Liver (tissue), 9 donors: ENCODE measurements around the gene OR2A5. TPM values are rescaled to one million over a fixed set of nuclear protein-coding genes. Genes with fewer than 3 reads are reported as not detected.
"Not testable (repeated sequence)": the region's sequence is repeated elsewhere in the genome, so short reads cannot be mapped to it uniquely, and the experiment has no call there.

ENCODE experiments used
- DNase-seq: peaks from one replicate; pipeline ENCODE4 v3.0.0-alpha.2; 2017; ENCODE audit warnings: low spot score
- H3K27ac ChIP-seq, 2 donors: one replicate each; pipeline ENCODE4 v1.7.0; 2013; ENCODE audit warnings: inconsistent platforms in 2 of 2, low read length in 2 of 2, control low read depth in 1 of 2, low read depth in 1 of 2, mild to moderate bottlenecking in 1 of 2
- H3K27me3 ChIP-seq, 4 donors: one replicate each; pipeline versions ENCODE4 v1.6.1 to v1.7.0; 2013; ENCODE audit warnings: low read length in 3 of 4, inconsistent platforms in 1 of 4, mild to moderate bottlenecking in 1 of 4, moderate library complexity in 1 of 4; ENCODE audit not compliant: control insufficient read depth in 4 of 4, insufficient read depth in 4 of 4
- H3K36me3 ChIP-seq, 4 donors: one replicate each; pipeline versions ENCODE4 v1.6.1 to v1.7.0; 2013; ENCODE audit warnings: low read length in 3 of 4, mild to moderate bottlenecking in 3 of 4, low read depth in 1 of 4, moderate library complexity in 1 of 4; ENCODE audit not compliant: control insufficient read depth in 4 of 4, insufficient read depth in 3 of 4
- H3K4me1 ChIP-seq, 4 donors: one replicate each; pipeline versions ENCODE4 v1.6.1 to v1.7.0; 2013; ENCODE audit warnings: low read length in 3 of 4, mild to moderate bottlenecking in 3 of 4, moderate library complexity in 1 of 4; ENCODE audit not compliant: control insufficient read depth in 4 of 4, insufficient read depth in 4 of 4
- H3K4me3 ChIP-seq, 3 donors: one replicate each; pipeline versions ENCODE4 v1.6.1 to v1.7.0; 2013; ENCODE audit warnings: low read length in 3 of 3, control low read depth in 1 of 3, low read depth in 1 of 3, mild to moderate bottlenecking in 1 of 3
- H3K9ac ChIP-seq, 2 donors: one replicate each; pipeline ENCODE4 v1.7.0; 2013; ENCODE audit warnings: low read length in 2 of 2, mild to moderate bottlenecking in 2 of 2, moderate library complexity in 2 of 2, control low read depth in 1 of 2, low read depth in 1 of 2
- H3K9me3 ChIP-seq, 4 donors: one replicate each; pipeline versions ENCODE4 v1.6.1 to v1.7.0; 2013; ENCODE audit warnings: low read length in 3 of 4; ENCODE audit not compliant: control insufficient read depth in 4 of 4
- ATF3 ChIP-seq: IDR thresholded peaks from 2 replicates; pipeline ENCODE4 v1.6.1; 2016; ENCODE audit warnings: antibody characterized with exemption
- CTCF ChIP-seq: fragments of 150-350 bp; IDR thresholded peaks from 2 replicates; pipeline ENCODE4 v1.5.1; 2017; ENCODE audit warnings: improper control_type of control experiment, low read depth, low read length; ENCODE audit not compliant: missing input control
- EGR1 ChIP-seq, 2 donors: IDR thresholded peaks; 2 replicates each; pipeline ENCODE4 v1.6.1; 2016 to 2018; ENCODE audit warnings: antibody characterized with exemption in 2 of 2, low read depth in 2 of 2
- FOXA1 ChIP-seq: IDR thresholded peaks from 2 replicates; pipeline ENCODE4 v1.6.1; 2016; ENCODE audit warnings: antibody characterized with exemption
- FOXA2 ChIP-seq: IDR thresholded peaks from 2 replicates; pipeline ENCODE4 v1.6.1; 2016; ENCODE audit warnings: antibody characterized with exemption
- GABPA ChIP-seq, 2 donors: IDR thresholded peaks in 1 of 2; conservative IDR thresholded peaks in 1 of 2; 2 replicates each; pipeline ENCODE4 v1.6.1; 2016; ENCODE audit warnings: antibody characterized with exemption in 2 of 2, mild to moderate bottlenecking in 1 of 2, moderate library complexity in 1 of 2
- HNF4A ChIP-seq, 2 donors: conservative IDR thresholded peaks; 2 replicates each; pipeline ENCODE4 v1.6.1; 2016; ENCODE audit warnings: antibody characterized with exemption in 2 of 2, mild to moderate bottlenecking in 2 of 2
- HNF4G ChIP-seq: IDR thresholded peaks from 2 replicates; pipeline ENCODE4 v1.6.1; 2016; ENCODE audit warnings: antibody characterized with exemption
- JUND ChIP-seq, 2 donors: IDR thresholded peaks; 2 replicates each; pipeline ENCODE4 v1.6.1; 2016; ENCODE audit warnings: antibody characterized with exemption in 2 of 2
- MAX ChIP-seq: IDR thresholded peaks from 2 replicates; pipeline ENCODE4 v1.6.1; 2016; ENCODE audit warnings: antibody characterized with exemption
- NR2F2 ChIP-seq: IDR thresholded peaks from 2 replicates; pipeline ENCODE4 v1.6.1; 2016; ENCODE audit warnings: antibody characterized with exemption
- RAD21 ChIP-seq, 2 donors: IDR thresholded peaks; 2 replicates each; pipeline ENCODE4 v1.6.1; 2016; ENCODE audit warnings: antibody characterized with exemption in 2 of 2, mild to moderate bottlenecking in 2 of 2
- REST ChIP-seq: IDR thresholded peaks from 2 replicates; pipeline ENCODE4 v1.6.1; 2016; ENCODE audit warnings: antibody characterized with exemption, mild to moderate bottlenecking
- RXRA ChIP-seq, 2 donors: IDR thresholded peaks; 2 replicates each; pipeline ENCODE4 v1.6.1; 2017 to 2018; ENCODE audit warnings: antibody characterized with exemption in 2 of 2, mild to moderate bottlenecking in 1 of 2
- SP1 ChIP-seq: IDR thresholded peaks from 2 replicates; pipeline ENCODE4 v1.6.1; 2018; ENCODE audit warnings: antibody characterized with exemption, mild to moderate bottlenecking
- TAF1 ChIP-seq: conservative IDR thresholded peaks from 2 replicates; pipeline ENCODE4 v1.6.1; 2016; ENCODE audit warnings: antibody characterized with exemption, mild to moderate bottlenecking
- YY1 ChIP-seq: IDR thresholded peaks from 2 replicates; pipeline ENCODE4 v1.6.1; 2016; ENCODE audit warnings: antibody characterized with exemption, mild to moderate bottlenecking
- ZBTB33 ChIP-seq: IDR thresholded peaks from 2 replicates; pipeline ENCODE4 v1.6.1; 2016; ENCODE audit warnings: antibody characterized with exemption
- WGBS: extraction: QIAGEN DNeasy Blood & Tissue Kit; methylation state at CpG from one replicate; pipeline ENCODE4 v1.1.7; 2013; 5-methylcytosine and 5-hydroxymethylcytosine counted together
- polyA plus RNA-seq, 2 donors: library from polyadenylated mRNA; stranded (reverse) in 1 of 2; unstranded in 1 of 2; fragments of 200-250 nt in 1 of 2; fragments of >200 nt in 1 of 2; fragmentation: Nextera tagmentation in 1 of 2; extraction: Ambion mirVana in 1 of 2; gene quantifications; one replicate each; pipeline versions ENCODE4 v1.2.1 to v1.2.3, GENCODE V29; 2013 to 2015
- total RNA-seq, 2 donors: library from RNA; depleted of rRNA; stranded (reverse); fragments of >200 nt; gene quantifications; one replicate each; pipeline ENCODE4 v1.2.3, GENCODE V29; 2014
- donor health status: healthy.
- donor health status: healthy.
- donor health status: healthy.
- donor health status: healthy.
- donor health status: healthy.

The OR2A5 gene
- total and polyA plus RNA-seq, 4 donors = 0.28 TPM; not detected in 3

- WGBS = 85% methylated on average over 2 of the region's 2 CpGs
- TF ChIP-seq GABPA (IDR thresholded peaks at IDR 0.05 in 1 of 2, conservative IDR thresholded peaks at IDR 0.05 in 1 of 2) = no peak
- TF ChIP-seq FOXA2 = no peak
- TF ChIP-seq JUND (IDR thresholded peaks at IDR 0.05) = no peak
- no peak for TF ChIP-seq YY1
- TF ChIP-seq EGR1 (IDR thresholded peaks at IDR 0.05; ENCODE audit: low read depth in 2 of 2) = no peak
- TF ChIP-seq NR2F2 = no peak
- no peak for TF ChIP-seq RXRA (IDR thresholded peaks at IDR 0.05)
- TF ChIP-seq TAF1 = no peak
- no peak for TF ChIP-seq CTCF
- no peak for TF ChIP-seq RAD21 (IDR thresholded peaks at IDR 0.05)
- TF ChIP-seq REST = no peak
- TF ChIP-seq HNF4G = no peak
- TF ChIP-seq HNF4A (conservative IDR thresholded peaks at IDR 0.05) = no peak
- TF ChIP-seq ZBTB33 = no peak
- no peak for TF ChIP-seq ATF3
- TF ChIP-seq SP1 = no peak
- no peak for TF ChIP-seq MAX
- TF ChIP-seq FOXA1 = no peak
- Histone ChIP-seq H3K36me3 (no peaks in the 10 kb centered on the region), H3K4me1 (no peaks in the 10 kb centered on the region), H3K27ac (no peak overlapping the region), H3K9me3 (no peaks in the 10 kb centered on the region), H3K9ac (no peak overlapping the region), H3K4me3 (no peak overlapping the region), H3K27me3 (no peaks in the 10 kb centered on the region)
- no peak for DNase-seq
Observed at GRCh38 chr7:144009361-144009760, 39.4 kb upstream of the OR2A5 start.

- H3K4me3 ChIP-seq, H3K9ac ChIP-seq, H3K27me3 ChIP-seq, H3K36me3 ChIP-seq, H3K27ac ChIP-seq, DNase-seq, H3K9me3 ChIP-seq, H3K4me1 ChIP-seq: not testable (repeated sequence)
Observed at GRCh38 chr7:144010061-144010460, 38.7 kb upstream of the OR2A5 start.

- DNase-seq, H3K9me3 ChIP-seq, H3K27me3 ChIP-seq, H3K9ac ChIP-seq, H3K27ac ChIP-seq, H3K36me3 ChIP-seq, H3K4me3 ChIP-seq, H3K4me1 ChIP-seq: not testable (repeated sequence)
- 84% methylated on average over 1 of the region's 1 CpG for WGBS
Observed at GRCh38 chr7:144010821-144011220, 37.9 kb upstream of the OR2A5 start.
